DMS 273 (cell line): ENCODE results near the gene AGMAT.

Experiments used
- DNase-seq: peaks from one replicate; lab custom pipeline; 2025; ENCODE audit not compliant: unreplicated experiment; lab: John Stamatoyannopoulos, UW

Gene AGMAT, protein sequence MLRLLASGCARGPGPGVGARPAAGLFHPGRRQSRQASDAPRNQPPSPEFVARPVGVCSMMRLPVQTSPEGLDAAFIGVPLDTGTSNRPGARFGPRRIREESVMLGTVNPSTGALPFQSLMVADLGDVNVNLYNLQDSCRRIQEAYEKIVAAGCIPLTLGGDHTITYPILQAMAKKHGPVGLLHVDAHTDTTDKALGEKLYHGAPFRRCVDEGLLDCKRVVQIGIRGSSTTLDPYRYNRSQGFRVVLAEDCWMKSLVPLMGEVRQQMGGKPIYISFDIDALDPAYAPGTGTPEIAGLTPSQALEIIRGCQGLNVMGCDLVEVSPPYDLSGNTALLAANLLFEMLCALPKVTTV

GRCh38 chr1:15584489-15585363 lies at the start of gene AGMAT:
TSS of gene AGMAT (minus strand) at chr1:15585051. CDS start at chr1:15584967, 84 bp downstream.
- DNase-seq: peak; percentile 80

- no peak for DNase-seq
These were observed 49.0 kb upstream of the AGMAT start for GRCh38 chr1:15633756-15634420.

DNA sequence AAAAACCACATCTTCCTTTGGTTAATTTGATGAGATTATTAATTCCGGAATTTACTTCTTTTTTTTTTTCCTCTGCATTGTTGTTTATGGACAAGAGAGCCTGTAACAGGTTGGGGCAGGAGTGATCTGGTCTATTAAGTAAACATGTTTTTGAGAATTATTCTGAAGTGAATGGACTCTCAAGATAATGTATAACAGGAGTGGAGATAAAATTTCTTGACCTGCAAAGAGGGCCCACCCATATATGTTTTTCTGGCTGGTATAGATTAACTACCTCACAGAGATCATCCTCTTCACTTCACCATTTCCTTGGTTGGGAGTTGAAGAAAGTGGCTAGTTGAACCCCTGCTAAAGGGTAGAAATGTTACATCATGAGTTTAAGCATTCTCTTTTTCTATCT lies 43.2 kb upstream of the AGMAT start:
- no peak for DNase-seq

GRCh38 chr1:15627343-15627988 lies 42.6 kb upstream of the AGMAT start:
- DNase-seq: peak; percentile 61

DNA sequence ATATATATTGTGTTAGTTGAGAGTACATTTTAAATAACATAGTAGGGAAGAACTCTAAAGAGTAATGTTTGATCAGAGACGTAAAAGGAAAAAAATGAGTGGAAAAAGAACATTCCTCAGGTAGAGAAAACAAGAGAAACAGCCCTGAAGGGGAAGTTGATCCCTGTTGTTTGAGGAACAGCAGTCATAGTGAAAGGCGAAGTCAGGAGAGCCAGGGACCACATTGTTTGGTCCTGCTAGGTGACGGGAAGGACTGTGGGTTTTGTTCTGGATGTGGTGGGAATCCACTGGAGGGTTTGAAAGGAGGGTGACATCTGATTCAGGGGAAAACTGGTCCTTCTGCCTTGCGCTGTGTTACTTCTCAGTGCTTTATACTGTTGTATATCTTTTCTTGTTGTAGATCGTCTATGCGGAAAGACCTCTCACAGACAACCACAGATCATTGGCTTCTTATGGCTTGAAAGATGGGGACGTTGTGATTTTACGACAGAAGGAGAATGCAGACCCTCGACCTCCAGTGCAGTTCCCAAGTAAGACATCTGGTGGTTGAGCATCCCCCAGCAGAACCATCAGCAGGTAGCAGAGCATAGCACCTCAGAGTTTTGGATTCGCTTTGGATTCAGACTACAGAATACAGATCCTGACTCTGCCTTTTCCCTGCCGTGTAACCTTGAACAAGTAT lies 41.6 kb upstream of the AGMAT start:
- DNase-seq: no peak

GRCh38 chr1:15625056-15625917 lies 40.4 kb upstream of the AGMAT start:
- no peak for DNase-seq

DNA sequence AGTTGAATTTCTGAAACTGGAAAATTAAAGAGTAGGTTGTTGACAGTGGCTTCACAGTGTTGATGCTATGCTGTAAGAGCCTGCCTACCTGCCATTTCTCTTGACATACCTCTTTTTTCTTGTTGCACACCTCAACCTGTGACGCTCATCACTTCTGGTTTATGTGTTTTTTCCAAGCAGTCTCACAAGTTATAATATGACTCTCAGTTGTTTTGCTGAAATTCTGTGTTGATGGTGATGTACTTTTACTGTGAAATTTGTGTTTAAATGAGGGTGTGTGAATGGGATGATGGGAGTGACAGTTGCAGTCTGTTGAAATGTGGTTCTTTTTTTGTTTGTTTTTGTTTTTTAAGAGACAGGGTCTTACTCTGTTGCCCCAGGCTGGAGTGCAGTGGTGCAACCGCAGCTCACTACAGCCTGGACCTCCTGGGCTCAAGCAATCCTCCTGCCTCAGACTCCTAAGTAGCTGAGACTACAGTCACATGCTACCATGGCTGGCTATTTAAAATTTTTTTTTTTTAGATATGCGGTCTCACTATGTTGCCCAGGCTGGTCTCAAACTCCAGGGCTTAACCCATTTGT lies 39.4 kb upstream of the AGMAT start:
- no peak for DNase-seq

DNA sequence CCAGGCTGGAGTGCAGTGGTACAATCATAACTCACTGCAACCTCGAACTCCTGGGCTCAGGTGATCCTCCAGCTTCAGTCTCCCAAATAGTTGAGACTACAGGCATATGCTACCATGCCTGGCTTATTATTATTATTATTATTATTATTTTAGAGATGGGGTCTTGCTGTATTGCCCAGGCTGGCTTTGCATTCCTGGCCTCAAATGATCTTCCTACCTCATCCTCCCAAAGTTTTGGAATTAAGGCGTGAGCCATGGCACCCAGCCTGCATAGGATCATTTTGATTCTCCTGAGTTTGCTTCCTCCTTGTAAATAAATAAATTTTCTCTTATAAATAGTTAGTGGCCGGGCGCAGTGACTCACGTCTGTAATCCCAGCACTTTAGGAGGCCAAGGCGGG lies 38.6 kb upstream of the AGMAT start:
- DNase-seq: no peak

DNA sequence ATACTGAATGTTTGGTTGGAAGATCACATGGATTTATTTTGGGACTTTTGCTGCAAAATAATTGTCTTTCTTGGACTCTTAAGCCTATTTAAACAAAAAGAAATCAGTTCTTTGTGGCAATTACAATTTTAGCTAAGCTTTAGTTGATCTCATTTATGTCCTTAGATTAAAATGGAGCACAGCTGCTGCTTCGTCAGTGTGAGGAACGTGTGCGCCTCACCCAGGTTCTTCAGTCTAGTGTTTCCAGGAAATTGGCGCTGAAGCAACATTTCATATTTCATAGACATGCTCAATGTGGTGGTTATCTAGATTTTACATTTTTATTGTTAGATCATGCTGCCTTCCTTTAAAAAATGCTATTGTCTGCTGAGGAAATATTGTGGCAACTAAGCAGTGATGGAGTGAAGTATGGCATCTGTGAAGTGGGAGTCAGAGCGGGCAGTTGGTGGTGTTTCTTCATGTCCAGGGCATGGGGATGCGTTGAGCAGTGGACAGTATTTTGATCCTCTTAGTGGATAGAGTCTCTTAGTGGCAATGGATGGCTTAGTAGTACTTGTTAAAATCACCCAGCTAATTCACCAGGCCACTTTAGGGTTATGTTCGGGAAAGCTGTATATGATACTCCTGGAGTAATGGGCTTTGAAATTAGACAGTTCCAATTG lies 38.0 kb upstream of the AGMAT start:
- no peak for DNase-seq

GRCh38 chr1:15621975-15622374 lies 37.1 kb upstream of the AGMAT start:
- DNase-seq: no peak

- no peak for DNase-seq
These were observed 36.2 kb upstream of the AGMAT start for GRCh38 chr1:15620902-15621682.

- DNase-seq: no peak
These were observed 35.3 kb upstream of the AGMAT start for GRCh38 chr1:15620155-15620545.

- no peak for DNase-seq
These were observed 34.0 kb upstream of the AGMAT start for GRCh38 chr1:15618655-15619525.

DNA sequence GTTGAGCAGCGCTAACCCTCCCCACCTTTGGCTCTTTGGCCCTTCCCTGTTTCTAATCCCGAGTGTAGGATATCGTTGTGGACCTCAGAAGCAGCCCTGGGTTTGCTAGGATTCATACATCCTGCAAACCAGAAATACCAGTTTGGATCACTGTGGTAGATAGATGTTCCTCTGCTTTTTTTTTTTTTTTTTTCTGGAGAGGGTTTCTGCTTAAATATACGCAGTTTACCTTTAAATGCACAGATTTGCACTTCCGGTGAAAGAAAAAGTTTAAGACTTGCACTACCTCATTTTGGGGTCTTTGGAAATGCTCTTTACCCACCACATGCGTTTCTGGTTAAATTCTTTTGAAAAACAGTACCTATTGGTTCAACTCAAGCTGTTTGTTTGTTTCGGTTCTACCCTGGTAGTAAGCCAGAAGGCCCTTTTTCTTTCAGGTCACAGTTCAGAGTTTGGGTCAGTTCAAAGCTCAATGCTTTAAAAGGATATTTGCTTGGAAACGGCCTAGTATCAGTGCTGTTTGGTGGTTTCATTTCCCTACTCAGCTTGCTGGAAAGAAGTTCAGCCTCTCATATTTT lies 33.3 kb upstream of the AGMAT start:
- no peak for DNase-seq

- DNase-seq: peak; percentile 99
These were observed 32.6 kb upstream of the AGMAT start, which contains the start of gene DDI2 for GRCh38 chr1:15617173-15618076. TSS of gene DDI2 (plus strand) at chr1:15617458. CDS start at chr1:15617671, 213 bp downstream.
